ENCODE results near the gene BSPRY. TPM values are rescaled to one million over a fixed set of nuclear protein-coding genes. Genes with fewer than 3 reads are reported as not detected.
"Not testable (repeated sequence)": the region's sequence is repeated elsewhere in the genome, so short reads cannot be mapped to it uniquely, and the experiment has no call there.

The BSPRY gene
- polyA plus RNA-seq, 4 donors, result 9.2 to 10.3 (median 9.9) TPM

- DNase-seq (ENCODE audit: low read depth in 4 of 4, low spot score in 3 of 4), result no peak
Measured at GRCh38 chr9:113368982-113369854, 19.9 kb downstream of the BSPRY start.

- no peak for DNase-seq (ENCODE audit: low read depth in 4 of 4, low spot score in 3 of 4)
Measured at GRCh38 chr9:113369855-113370140, 20.5 kb downstream of the BSPRY start.

GRCh38 chr9:113370806-113371325 lies 21.5 kb downstream of the BSPRY start:
- no peak for DNase-seq (ENCODE audit: low read depth in 4 of 4, low spot score in 3 of 4)

GRCh38 chr9:113372059-113372458 lies 22.7 kb downstream of the BSPRY start:
- no peak for DNase-seq (ENCODE audit: low read depth in 4 of 4, low spot score in 3 of 4)

GRCh38 chr9:113373256-113373655 lies 23.9 kb downstream of the BSPRY start:
- DNase-seq (ENCODE audit: low read depth in 4 of 4, low spot score in 3 of 4), result no peak

GRCh38 chr9:113373676-113374392 lies 24.5 kb downstream of the BSPRY start:
- no peak for DNase-seq (ENCODE audit: low read depth in 4 of 4, low spot score in 3 of 4)

- DNase-seq (ENCODE audit: low read depth in 4 of 4, low spot score in 3 of 4), result no peak
Measured at GRCh38 chr9:113375057-113376023, 26.0 kb downstream of the BSPRY start.

- peak; percentile 56 to 79 (median 63) for DNase-seq (ENCODE audit: low read depth in 4 of 4, low spot score in 3 of 4)
Measured at GRCh38 chr9:113376634-113377567, 27.6 kb downstream of the BSPRY start, which contains the start of gene HDHD3. Gene HDHD3 (minus strand): TSS chr9:113376986. CDS start chr9:113374354, 2,632 bp downstream.

- DNase-seq (ENCODE audit: low read depth in 4 of 4, low spot score in 3 of 4), result not testable (repeated sequence)
Measured at GRCh38 chr9:113379094-113379828, 29.9 kb downstream of the BSPRY start.

- DNase-seq (ENCODE audit: low read depth in 4 of 4, low spot score in 3 of 4), result not testable (repeated sequence)
Measured at GRCh38 chr9:113379829-113380210, 30.5 kb downstream of the BSPRY start.

- no peak for DNase-seq (ENCODE audit: low read depth in 4 of 4, low spot score in 3 of 4)
Measured at GRCh38 chr9:113380869-113381378, 31.6 kb downstream of the BSPRY start.

GRCh38 chr9:113381441-113381840 lies 32.1 kb downstream of the BSPRY start:
- DNase-seq (ENCODE audit: low read depth in 4 of 4, low spot score in 3 of 4), result not testable (repeated sequence)

- DNase-seq (ENCODE audit: low read depth in 4 of 4, low spot score in 3 of 4), result peak in 3 of 4 donors; percentile 40 to 60 (median 53)
Measured at GRCh38 chr9:113381909-113382411, 32.6 kb downstream of the BSPRY start.

GRCh38 chr9:113386571-113387393 lies 37.4 kb downstream of the BSPRY start:
- DNase-seq (ENCODE audit: low read depth in 4 of 4, low spot score in 3 of 4), result no peak

GRCh38 chr9:113387560-113388230 lies 38.4 kb downstream of the BSPRY start:
- no peak for DNase-seq (ENCODE audit: low read depth in 4 of 4, low spot score in 3 of 4)

GRCh38 chr9:113388833-113389232 lies 39.5 kb downstream of the BSPRY start:
- no peak for DNase-seq (ENCODE audit: low read depth in 4 of 4, low spot score in 3 of 4)

- no peak for DNase-seq (ENCODE audit: low read depth in 4 of 4, low spot score in 3 of 4)
Measured at GRCh38 chr9:113389451-113389850, 40.1 kb downstream of the BSPRY start.

Data from right renal pelvis (tissue), 4 donors.